ENCODE measurements around the gene MAGI2. TPM values are rescaled to one million over a fixed set of nuclear protein-coding genes. Genes with fewer than 3 reads are reported as not detected.

The MAGI2 gene
- total RNA-seq, 2 experiments from 2014 or later, result 0.08 to 0.13 TPM

DNA sequence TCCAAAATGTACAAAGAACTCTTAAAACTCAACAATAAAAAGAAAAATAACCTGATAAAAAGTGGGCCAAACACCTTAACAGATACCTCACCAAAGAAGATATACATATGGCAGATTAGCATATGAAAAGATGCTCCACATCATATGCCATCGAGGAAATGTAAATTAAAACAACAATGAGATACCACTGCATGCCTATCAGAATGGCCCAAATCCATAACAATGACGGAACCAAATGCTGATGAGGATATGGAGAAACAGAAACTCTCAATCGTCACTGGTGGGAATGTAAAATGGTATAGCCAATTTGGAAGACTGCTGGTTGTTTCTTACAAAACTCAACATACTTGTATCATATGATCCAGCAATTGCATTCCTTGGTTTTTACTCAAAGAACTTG, 1335.0 kb downstream of the MAGI2 start:
- H3K36me3 Mint-ChIP-seq (ENCODE audit: low read depth), result no peaks in the 10 kb centered on the region
- H3K9me3 Mint-ChIP-seq, result no peaks in the 10 kb centered on the region
- no peaks in the 10 kb centered on the region for H3K4me1 Mint-ChIP-seq
- ChIA-PET POLR2A (no interaction called here), CTCF (no interaction called here)
- peaks cover 6% of the 10 kb centered on the region for H3K27me3 Mint-ChIP-seq
- no peak for DNase-seq
- H3K27ac Mint-ChIP-seq, result no peak overlapping the region
- H3K4me3 Mint-ChIP-seq, result no peak overlapping the region

DNA sequence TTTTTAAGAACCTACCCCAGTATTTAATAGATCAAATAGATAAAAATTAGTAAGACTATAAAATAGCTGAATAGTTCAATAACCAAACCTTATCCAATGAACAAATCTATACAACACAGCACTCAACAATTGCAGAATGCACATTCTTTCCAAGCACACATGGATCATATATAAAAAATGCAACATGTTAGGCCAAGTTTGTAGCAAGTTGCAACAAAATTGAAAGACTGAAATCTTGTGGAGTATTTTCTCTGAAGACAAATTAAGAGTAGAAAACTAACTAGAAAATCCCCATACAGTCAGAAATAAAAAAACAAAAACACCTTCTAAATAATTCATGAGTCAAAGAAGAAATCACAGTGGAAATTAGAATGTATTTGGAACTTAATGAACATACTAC, 1337.6 kb downstream of the MAGI2 start:
- Mint-ChIP-seq H3K27ac (no peak overlapping the region), H3K9me3 (no peaks in the 10 kb centered on the region), H3K4me3 (no peak overlapping the region), H3K27me3 (peaks cover 8% of the 10 kb centered on the region), H3K4me1 (no peaks in the 10 kb centered on the region), H3K36me3 (ENCODE audit: low read depth) (no peaks in the 10 kb centered on the region)
- POLR2A ChIA-PET, result no interaction called here
- no peak for DNase-seq
- CTCF ChIA-PET, result no interaction called here

DNA sequence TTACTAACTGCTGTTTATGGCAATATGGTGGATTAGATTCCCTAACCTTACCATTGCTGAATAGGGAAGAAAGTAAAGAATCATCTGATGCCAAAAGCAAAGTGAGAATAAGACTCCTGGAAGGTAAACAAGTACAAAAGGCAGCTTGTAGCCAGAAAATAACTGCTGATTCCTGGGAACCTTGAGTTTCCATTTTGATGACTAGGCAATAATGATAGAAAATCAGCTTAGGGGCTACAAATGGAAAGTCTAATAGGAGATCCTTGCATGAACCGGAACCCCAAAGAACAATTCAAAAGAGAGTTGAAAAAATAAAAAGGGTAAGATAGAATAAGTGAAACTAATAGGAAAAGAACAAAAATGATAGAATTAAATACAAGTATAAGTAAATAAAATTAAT, 1338.5 kb downstream of the MAGI2 start:
- no peaks in the 10 kb centered on the region for H3K36me3 Mint-ChIP-seq (ENCODE audit: low read depth)
- no peaks in the 10 kb centered on the region for H3K4me1 Mint-ChIP-seq
- no peak overlapping the region for H3K27ac Mint-ChIP-seq
- peaks cover 8% of the 10 kb centered on the region for H3K27me3 Mint-ChIP-seq
- DNase-seq, result no peak
- no peak overlapping the region for H3K4me3 Mint-ChIP-seq
- no peaks in the 10 kb centered on the region for H3K9me3 Mint-ChIP-seq
- ChIA-PET CTCF (interaction anchor here (0.6 kb wide), 1 partner anchor 92 kb away, joined by 3 read pairs; no protein-coding TSS in a partner anchor), POLR2A (no interaction called here)

DNA sequence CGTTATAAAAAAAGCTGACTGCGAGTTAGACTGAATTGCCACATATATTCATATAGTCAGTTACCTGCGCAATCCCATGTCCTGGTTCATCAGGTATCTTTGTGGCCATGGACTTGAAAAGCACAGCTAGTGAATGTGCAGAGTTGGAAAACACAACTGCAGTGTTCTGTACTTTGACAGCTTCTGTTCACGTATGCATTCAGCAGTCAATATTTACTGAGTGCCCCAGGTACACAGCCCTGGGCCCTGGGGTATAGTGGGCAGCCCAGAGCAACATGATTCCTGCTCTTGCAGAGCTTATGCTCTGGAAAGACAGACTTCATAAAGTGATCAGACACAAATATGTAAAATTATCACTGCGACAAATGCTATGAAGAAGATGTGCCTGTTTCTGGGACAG, 1341.0 kb downstream of the MAGI2 start:
- Mint-ChIP-seq H3K36me3 (ENCODE audit: low read depth) (no peaks in the 10 kb centered on the region), H3K4me3 (no peak overlapping the region), H3K4me1 (no peaks in the 10 kb centered on the region), H3K27ac (no peak overlapping the region), H3K27me3 (peaks cover 10% of the 10 kb centered on the region), H3K9me3 (no peaks in the 10 kb centered on the region)
- no peak for DNase-seq
- ChIA-PET CTCF (no interaction called here), POLR2A (no interaction called here)

DNA sequence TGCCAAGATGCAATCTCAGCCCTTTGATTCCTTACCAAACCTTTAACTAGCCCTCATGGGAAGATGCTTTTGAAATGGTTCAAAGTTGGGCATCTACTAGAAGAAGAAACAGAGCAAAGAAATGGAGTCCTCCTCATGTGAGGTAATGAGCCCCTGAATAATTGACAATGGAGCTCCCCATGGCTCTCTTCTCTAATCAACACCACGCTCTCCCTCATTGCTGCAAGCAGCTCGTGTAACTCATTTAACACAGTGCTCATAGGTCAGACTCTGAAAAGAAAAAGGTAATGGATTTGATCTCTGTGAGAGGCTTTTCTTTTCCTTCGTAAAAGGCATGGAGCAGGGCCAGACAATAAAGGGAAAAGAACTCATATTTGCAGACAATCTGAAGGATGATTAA, 1342.1 kb downstream of the MAGI2 start:
- H3K4me1 Mint-ChIP-seq, result no peaks in the 10 kb centered on the region
- POLR2A ChIA-PET, result no interaction called here
- peaks cover 9% of the 10 kb centered on the region for H3K27me3 Mint-ChIP-seq
- H3K4me3 Mint-ChIP-seq, result no peak overlapping the region
- H3K27ac Mint-ChIP-seq, result no peak overlapping the region
- CTCF ChIA-PET, result interaction anchor here (0.7 kb wide), 1 partner anchor 11 kb away, joined by 3 read pairs; no protein-coding TSS in a partner anchor
- DNase-seq, result no peak
- H3K36me3 Mint-ChIP-seq (ENCODE audit: low read depth), result no peaks in the 10 kb centered on the region
- H3K9me3 Mint-ChIP-seq, result no peaks in the 10 kb centered on the region

DNA sequence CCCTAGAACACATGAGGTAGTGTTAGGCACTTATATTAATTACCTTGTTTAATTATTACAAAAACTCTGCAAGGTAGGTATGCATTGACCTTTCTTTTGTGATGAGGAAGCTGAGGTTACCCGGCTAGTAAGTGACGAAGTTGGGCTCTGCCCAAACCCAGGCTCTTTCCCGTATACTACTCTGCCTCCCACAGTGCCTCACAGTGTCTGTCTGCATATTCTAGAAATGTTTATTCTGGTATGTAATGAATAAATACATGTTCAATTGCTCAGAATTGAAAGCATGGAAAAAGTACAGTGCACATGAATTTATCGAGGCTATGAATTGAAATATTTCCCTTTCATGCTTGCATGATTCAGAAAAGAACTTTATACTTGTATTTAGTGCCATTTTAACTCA, 1350.0 kb downstream of the MAGI2 start:
- Mint-ChIP-seq H3K27ac (no peak overlapping the region), H3K9me3 (no peaks in the 10 kb centered on the region), H3K27me3 (peaks cover 4% of the 10 kb centered on the region), H3K4me3 (no peak overlapping the region), H3K36me3 (ENCODE audit: low read depth) (no peaks in the 10 kb centered on the region), H3K4me1 (no peaks in the 10 kb centered on the region)
- ChIA-PET CTCF (no interaction called here), POLR2A (no interaction called here)
- DNase-seq, result no peak

DNA sequence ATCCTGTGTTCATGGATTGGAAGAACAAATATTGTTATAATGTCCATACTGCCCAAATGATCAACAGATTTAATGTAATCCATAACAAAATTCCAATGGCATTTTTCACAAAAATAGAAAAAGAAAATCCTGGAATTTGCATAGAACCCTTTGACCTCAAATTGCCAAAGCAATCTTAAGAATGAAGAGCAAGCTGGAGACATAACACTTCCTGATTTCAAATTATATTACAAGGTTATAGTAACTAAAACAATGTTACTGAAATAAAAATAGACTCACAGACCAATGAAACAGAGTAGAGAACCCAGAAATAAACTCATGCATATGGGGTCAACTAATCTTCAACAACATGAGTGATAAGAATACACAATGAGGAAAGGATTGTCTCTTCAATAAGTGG, 1352.4 kb downstream of the MAGI2 start:
- Mint-ChIP-seq H3K4me3 (no peak overlapping the region), H3K4me1 (no peaks in the 10 kb centered on the region), H3K27ac (no peak overlapping the region), H3K36me3 (ENCODE audit: low read depth) (no peaks in the 10 kb centered on the region), H3K27me3 (peaks cover 8% of the 10 kb centered on the region), H3K9me3 (no peaks in the 10 kb centered on the region)
- ChIA-PET POLR2A (no interaction called here), CTCF (no interaction called here)
- no peak for DNase-seq

DNA sequence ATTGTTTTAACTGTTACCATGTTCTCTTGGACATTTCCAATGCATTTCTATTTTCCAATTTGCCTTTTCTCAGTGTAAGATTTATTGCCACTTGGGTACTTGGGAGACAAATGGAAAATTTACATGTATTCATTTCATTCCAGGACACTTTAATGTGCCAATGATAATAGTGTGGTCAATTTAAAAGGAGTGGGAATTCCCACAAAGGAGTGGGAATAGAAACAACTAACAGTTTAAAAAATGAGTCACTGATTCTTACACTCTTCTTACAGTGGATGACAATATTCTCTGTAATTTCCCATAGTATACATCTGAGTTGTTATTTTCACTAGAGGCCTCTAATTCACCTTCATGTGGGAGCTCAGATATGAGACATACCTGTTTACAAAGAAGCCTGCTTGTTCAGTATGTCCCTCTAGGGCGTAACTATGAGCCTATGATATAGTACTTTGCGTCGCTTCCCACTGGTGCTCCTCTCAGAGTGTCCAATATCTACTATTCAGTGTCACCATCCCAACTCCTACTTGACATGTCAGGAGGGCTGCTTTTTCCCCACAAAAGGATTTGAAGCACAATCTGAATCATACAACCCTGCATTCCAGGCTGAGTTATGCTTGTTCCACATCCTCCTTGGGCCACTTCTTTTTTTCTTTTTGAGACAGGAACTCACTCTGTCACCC, 1353.6 kb downstream of the MAGI2 start:
- peaks cover 8% of the 10 kb centered on the region for H3K27me3 Mint-ChIP-seq

DNA sequence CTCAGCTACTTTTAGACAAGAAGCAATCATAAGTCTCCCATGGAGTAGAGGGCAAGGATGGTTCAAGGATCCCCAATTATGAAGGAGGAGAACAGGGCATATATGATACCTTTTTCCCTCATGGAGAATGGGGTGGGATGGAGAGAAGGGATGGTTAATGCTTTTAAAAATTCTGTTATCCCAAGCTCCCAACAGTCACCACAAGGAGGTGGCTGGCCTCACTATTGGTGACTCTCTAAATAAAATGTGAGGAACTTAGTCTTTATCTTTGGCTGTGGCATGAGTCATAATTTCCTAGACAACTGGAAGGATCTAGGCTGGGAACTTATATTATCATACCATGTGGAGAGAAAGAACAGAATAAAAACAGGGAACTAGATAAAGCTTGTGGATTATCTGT, 1357.9 kb downstream of the MAGI2 start:
- POLR2A ChIA-PET, result no interaction called here
- Mint-ChIP-seq H3K4me3 (no peak overlapping the region), H3K9me3 (no peaks in the 10 kb centered on the region), H3K36me3 (ENCODE audit: low read depth) (no peaks in the 10 kb centered on the region), H3K27me3 (peaks cover 4% of the 10 kb centered on the region), H3K27ac (no peak overlapping the region), H3K4me1 (no peaks in the 10 kb centered on the region)
- no peak for DNase-seq
- CTCF ChIA-PET, result no interaction called here

More for the DNA sequence above, 1353.6 kb downstream of the MAGI2 start:
- Mint-ChIP-seq H3K27ac (no peak overlapping the region), H3K4me1 (no peaks in the 10 kb centered on the region), H3K36me3 (ENCODE audit: low read depth) (no peaks in the 10 kb centered on the region), H3K4me3 (no peak overlapping the region), H3K9me3 (no peaks in the 10 kb centered on the region)
- ChIA-PET CTCF (no interaction called here), POLR2A (no interaction called here)
- DNase-seq, result no peak

DNA sequence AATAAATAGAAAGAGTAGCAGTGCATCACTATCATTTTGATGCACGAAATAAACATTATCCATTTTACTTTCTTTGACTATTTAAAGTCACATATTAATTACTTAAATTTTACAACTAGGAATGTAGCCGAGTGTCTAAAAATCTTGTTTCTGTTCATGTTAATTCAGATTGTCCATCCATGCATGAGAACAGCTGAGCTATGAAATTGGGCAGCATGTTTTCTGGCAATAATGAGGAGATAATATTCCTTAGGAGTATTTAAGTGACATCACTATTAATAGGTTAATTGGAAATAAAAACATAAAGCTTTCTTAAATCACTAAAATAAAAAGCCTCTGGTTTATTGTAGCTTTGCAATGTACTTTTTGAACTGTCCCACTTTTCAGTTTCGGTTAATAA, 1361.1 kb downstream of the MAGI2 start:
- no peak for DNase-seq
- H3K27ac Mint-ChIP-seq, result no peak overlapping the region
- H3K4me3 Mint-ChIP-seq, result no peak overlapping the region
- peaks cover 4% of the 10 kb centered on the region for H3K27me3 Mint-ChIP-seq
- no peaks in the 10 kb centered on the region for H3K9me3 Mint-ChIP-seq
- CTCF ChIA-PET, result no interaction called here
- POLR2A ChIA-PET, result no interaction called here
- H3K4me1 Mint-ChIP-seq, result no peaks in the 10 kb centered on the region
- no peaks in the 10 kb centered on the region for H3K36me3 Mint-ChIP-seq (ENCODE audit: low read depth)

DNA sequence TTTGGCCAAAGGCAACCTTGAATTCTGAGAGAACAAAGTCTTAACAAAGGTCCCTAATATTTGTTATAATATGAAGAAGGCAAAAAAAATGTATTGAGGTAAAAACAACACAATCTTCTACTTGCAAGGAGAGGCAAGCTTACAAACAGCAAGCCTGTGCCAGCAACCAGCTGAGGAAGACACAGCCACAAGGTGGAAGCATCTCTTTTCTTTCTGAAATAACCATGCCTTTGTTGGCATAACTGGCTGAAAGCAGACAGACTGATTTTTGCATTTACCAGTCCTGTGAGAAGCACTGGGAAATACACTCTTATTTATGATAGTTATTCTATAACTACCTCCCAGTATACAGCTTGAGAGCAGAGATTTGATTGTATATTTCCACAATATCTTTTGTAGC, 1362.9 kb downstream of the MAGI2 start:
- ChIA-PET CTCF (no interaction called here), POLR2A (no interaction called here)
- Mint-ChIP-seq H3K9me3 (no peaks in the 10 kb centered on the region), H3K4me3 (no peak overlapping the region), H3K4me1 (no peaks in the 10 kb centered on the region), H3K27me3 (no peaks in the 10 kb centered on the region), H3K27ac (no peak overlapping the region), H3K36me3 (ENCODE audit: low read depth) (no peaks in the 10 kb centered on the region)
- no peak for DNase-seq

DNA sequence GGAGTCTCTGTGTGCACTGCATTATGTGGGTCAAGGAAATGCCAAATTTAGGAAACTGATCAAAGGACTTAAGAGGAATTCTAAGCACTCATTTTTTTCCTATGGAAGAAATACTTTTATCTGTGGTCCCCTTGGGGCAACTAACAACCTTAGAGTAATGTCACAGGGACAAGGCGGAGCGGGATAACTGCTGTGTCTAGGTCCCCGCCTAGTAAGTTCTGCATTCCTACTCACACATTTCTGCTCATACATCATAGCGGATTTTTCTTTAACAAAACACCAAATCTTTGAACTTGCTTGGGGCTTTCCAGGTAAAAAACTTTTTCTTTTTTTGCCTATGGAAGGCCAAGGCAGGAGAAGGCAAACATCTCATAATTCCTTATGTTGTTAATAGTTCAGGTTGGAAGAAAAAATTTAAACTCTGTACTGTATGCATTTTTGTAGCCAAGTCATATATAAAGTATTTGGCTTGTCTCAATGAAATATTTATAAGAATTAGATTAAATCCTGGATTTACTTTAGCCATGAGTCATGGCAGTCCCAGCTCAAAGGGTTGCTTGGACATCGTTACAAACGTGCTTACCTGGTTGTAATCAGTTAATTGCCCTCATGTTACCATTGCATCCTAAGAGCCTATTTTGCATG, 1369.9 kb downstream of the MAGI2 start:
- Mint-ChIP-seq H3K27me3 (peaks cover 8% of the 10 kb centered on the region), H3K9me3 (no peaks in the 10 kb centered on the region), H3K4me1 (no peaks in the 10 kb centered on the region), H3K4me3 (no peak overlapping the region), H3K36me3 (ENCODE audit: low read depth) (no peaks in the 10 kb centered on the region), H3K27ac (no peak overlapping the region)
- CTCF ChIA-PET, result no interaction called here
- DNase-seq, result no peak
- POLR2A ChIA-PET, result no interaction called here

DNA sequence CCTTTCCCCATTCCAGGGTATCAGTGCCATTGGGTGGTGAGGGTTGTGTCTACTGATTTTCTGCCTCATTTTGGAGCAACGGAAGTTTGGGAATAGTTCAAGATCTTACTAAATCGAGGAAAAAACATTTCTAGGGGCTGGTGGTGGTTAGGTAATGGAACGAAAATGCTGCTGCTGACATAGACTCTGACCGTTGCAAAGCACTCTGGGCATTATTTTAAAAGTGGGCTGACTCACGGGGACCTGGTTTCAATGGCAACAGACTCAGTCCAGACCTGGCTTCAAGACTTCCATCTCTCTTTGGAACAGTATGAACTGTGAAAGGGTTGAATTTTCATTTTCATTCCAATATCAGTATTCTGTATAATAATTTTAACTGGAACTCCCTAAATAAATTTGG, 1370.9 kb downstream of the MAGI2 start:
- Mint-ChIP-seq H3K4me1 (no peaks in the 10 kb centered on the region), H3K9me3 (no peaks in the 10 kb centered on the region), H3K27ac (no peak overlapping the region), H3K4me3 (no peak overlapping the region), H3K27me3 (peaks cover 8% of the 10 kb centered on the region), H3K36me3 (ENCODE audit: low read depth) (no peaks in the 10 kb centered on the region)
- CTCF ChIA-PET, result no interaction called here
- no peak for DNase-seq
- POLR2A ChIA-PET, result no interaction called here

DNA sequence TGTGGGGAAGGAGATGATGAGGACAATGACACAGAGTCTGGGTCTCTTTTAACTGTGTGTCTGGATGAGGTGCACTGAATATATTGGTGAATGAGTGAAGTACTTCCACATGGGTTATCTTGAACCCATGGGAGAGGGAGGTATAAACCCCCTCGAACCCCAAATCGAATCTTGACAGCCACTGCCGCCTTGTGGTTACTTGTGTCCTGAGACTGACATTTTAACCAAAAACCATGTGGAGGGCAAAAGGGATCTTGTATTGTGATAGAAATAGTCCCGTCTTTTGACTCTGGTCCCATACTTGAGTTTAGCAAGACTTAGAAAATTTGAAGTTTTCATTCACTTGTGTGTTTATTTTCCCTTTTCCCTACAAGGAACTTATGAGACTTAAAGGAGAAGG, 1371.6 kb downstream of the MAGI2 start:
- POLR2A ChIA-PET, result no interaction called here
- H3K27ac Mint-ChIP-seq, result no peak overlapping the region

More for the DNA sequence above, 1371.6 kb downstream of the MAGI2 start:
- no peak for DNase-seq
- Mint-ChIP-seq H3K36me3 (ENCODE audit: low read depth) (no peaks in the 10 kb centered on the region), H3K4me3 (no peak overlapping the region), H3K27me3 (peaks cover 8% of the 10 kb centered on the region), H3K4me1 (no peaks in the 10 kb centered on the region), H3K9me3 (no peaks in the 10 kb centered on the region)
- CTCF ChIA-PET, result no interaction called here

Measured in activated CD4-positive, alpha-beta memory T cell treated with anti-CD3 and anti-CD28 coated beads, Interleukin-2, amount 10 ng/mL, durations not matched to agents 7 days and 5 days (primary cell).